IPS-11a (cell line): ENCODE results near the gene SIRT2.
A peak's percentile ranks its signal among the peaks of the same experiment; 100 is the strongest.
"Not testable (repeated sequence)": the region's sequence is repeated elsewhere in the genome, so short reads cannot be mapped to it uniquely, and the experiment has no call there.

Experiments used
- H3K4me3 ChIP-seq: one replicate; pipeline ENCODE4 v1.5.1; 2013; ENCODE audit warnings: low read depth, low read length, control low read depth

The SIRT2 gene

GRCh38 chr19:38869160-38869835 is 30.1 kb downstream of the SIRT2 start:
- peak overlapping the region; percentile 37 for H3K4me3 ChIP-seq

- H3K4me3 ChIP-seq: no peak overlapping the region
Observed at GRCh38 chr19:38868551-38868950, 30.9 kb downstream of the SIRT2 start.

DNA sequence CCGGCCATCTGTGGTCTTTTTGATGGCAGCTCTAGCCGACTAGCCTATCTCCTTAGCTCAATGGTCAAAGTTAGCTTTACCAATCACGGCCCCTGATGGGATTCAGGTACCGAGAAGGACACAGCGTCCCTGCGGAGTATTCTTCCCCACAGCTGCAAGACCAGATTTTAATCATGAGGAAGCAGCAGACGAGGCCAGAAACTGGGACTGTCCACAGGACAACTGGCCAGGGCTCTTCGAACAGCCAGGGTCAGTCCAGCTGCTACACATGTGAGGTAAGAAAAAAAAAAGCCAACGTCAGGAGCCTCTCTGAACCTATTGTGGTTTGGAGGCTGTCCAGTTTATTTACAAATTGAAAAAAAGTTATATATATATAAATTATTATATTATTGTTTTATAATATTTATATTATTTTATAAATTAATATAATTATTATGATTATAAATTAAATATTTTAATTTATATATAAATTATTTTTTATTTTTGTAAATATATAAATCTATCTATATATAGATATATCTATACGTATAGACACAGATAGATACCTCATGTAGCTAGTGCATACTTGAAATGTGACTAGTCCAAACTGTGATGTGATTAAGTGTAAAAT is 32.1 kb downstream of the SIRT2 start:
- no peak overlapping the region for H3K4me3 ChIP-seq

GRCh38 chr19:38862321-38863059 is 36.9 kb downstream of the SIRT2 start:
- no peak overlapping the region for H3K4me3 ChIP-seq

DNA sequence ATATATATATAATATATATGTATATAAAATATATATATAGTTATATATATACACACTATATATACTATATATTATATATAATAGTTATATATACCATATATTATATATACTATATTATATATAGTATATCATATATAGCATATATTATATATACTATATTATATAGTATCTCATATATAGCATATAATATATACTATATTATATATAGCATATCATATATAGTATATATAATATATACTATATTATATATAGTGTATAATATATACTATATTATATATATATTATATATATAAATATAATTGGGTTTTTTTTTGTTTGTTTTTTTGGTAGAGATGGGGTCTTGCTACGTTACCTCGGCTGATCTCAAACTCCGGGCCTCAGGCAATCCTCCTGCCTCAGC is 38.0 kb downstream of the SIRT2 start:
- H3K4me3 ChIP-seq: no peak overlapping the region

- not testable (repeated sequence) for H3K4me3 ChIP-seq
Observed at GRCh38 chr19:38859631-38860204, 39.7 kb downstream of the SIRT2 start.

DNA sequence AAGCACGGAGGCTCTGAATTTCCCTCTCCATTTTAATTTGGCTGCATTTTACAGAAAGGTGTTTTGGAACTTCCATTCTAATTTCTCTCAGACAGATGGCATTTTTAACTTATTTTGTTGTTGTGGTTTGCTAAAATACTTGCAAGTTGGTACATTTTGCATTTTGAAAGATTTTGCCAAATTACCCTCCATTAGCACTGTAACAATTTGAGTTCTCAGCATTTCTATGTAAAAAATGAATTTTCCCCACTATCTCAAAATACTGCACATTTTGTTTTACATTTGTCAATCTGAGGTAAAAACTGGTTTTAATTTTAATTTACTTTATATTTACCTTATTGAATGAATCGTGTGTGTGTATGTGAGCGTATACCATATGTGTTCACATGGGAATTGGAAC is 42.6 kb downstream of the SIRT2 start:
- H3K4me3 ChIP-seq: no peak overlapping the region

DNA sequence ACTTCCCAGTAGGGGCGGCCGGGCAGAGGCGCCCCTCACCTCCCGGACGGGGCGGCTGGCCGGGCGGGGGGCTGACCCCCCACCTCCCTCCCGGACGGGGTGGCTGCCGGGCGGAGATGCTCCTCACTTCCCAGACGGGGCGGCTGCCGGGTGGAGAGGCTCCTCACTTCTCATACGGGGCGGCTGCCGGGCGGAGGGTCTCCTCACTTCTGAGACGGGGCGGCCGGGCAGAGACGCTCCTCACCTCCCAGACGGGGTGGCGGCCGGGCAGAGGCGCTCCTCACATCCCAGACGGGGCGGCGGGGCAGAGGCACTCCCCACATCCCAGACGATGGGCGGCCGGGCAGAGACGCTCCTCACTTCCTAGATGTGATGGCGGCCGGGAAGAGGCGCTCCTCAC is 43.7 kb downstream of the SIRT2 start:
- not testable (repeated sequence) for H3K4me3 ChIP-seq

- H3K4me3 ChIP-seq: not testable (repeated sequence)
Observed at GRCh38 chr19:38854961-38855360, 44.5 kb downstream of the SIRT2 start.

DNA sequence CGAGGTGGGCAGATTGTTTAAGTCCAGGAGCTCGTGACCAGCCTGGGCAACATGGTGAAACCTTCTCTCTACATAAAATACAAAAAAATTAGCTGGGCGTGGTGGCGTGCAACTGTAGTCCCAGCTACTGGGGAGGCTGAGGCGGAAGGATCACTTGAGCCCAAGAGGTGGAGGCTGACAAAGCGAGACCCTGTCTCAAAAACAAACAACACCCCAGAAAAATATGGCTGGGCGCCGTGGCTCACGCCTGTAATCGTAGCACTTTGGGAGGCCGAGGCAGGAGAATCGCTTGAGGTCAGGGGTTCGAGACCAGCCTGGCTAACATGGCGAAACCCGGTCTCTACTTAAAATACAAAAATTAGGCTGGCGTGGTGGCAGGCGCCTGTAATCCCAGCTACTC is 46.2 kb downstream of the SIRT2 start:
- H3K4me3 ChIP-seq: no peak overlapping the region

DNA sequence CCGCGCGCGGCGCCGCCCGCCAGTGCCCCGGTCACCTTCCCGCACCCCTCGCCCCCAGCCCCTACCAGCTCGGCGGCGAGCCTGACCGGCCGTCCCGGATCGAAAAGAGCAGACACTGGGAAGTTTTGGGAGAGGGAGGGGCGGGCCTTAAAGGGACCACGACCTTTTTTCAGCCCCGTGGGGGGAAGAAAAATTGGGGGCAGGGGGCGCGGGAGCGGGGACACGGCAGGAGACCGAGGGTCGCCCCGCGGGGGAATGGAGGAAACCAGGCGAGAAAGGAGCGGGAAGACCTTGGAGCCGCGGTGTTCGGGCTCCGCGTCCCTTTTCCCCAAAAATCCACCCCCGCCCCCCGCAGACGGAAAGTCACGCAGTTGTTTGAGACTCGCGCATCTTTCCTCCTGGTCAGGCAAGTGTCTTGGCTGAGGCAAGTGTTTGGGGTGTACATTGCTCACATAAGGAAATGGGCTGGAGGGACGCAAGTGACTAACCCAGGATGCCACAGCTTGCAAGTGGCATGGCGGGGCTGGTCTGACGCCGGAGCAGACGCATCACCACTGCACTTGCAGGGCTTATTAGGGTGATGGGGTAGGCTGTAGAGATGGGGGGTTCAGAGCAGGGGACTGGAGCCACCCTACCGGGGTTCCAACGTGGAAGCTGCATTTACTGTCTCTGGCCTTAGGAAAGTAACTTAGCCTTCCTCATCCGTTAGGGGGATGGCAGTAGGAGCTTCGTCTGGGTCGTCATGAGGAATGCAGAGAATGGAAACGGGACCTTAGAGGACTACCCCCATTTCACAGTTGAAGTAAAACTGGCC is 47.0 kb downstream of the SIRT2 start:
- H3K4me3 ChIP-seq: peak overlapping the region; percentile 73

GRCh38 chr19:38851622-38852230 is 47.7 kb downstream of the SIRT2 start:
- H3K4me3 ChIP-seq: peak overlapping the region; percentile 73

DNA sequence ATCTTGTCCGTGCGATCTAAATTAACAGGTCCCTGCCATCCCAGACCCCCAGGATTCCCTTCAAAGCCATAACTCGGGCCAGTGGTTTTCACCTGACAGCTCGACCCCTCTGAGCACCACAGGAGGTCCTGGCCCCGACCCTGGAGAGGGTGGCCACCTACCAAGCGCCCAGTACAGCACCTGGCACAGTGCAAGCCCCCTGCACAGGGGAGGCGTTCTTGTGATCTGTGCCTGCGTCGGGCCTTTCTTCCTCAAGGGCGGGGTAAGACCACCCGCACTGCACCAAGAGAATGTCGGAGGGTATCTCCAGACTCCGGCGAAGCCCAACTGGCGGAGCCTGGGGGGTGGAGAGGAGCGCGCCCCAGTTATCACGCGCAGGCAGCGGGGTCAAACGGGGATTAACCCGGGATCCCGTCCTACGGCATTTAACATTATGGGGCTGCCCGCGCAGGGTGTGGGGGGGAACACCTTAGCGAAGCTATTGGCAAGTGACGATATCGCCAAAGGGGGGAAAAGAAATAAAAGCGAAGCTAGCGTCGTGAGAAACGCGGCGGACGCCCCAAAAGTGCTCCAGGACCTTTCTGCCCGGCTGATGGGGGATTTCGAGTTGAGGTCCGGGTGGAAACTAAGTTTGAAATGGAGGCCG is 48.3 kb downstream of the SIRT2 start:
- peak overlapping the region; percentile 62 for H3K4me3 ChIP-seq

GRCh38 chr19:38850436-38850975 is 48.9 kb downstream of the SIRT2 start:
- H3K4me3 ChIP-seq: peak overlapping the region; percentile 62

DNA sequence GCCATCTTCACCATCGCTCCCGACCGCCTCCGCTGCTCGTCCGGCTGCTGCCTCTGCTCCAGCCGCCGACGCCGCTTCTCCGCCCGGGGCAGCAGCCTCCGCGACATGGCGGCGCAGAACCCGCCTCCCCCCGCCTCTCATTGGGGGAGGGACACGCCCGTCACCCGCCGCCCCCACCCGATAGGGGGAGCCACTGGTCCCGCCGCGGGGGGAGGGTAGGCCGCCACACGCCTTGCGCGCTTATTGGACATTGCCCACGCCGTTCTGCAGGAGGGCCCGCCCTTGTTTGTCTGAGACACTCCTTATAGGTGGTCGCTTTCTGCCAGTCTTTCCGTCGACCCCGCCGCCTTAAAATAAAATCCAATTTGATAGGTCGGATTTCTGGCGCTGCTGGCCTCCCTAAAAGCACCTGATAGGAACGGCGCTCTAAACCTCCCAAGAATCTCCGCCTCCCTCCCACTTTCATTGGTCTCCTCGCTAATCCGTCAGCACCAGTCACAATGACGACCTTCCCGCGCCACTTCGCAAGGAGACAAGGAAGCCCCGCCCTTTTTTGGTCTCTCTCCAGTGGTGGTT is 49.5 kb downstream of the SIRT2 start, which contains the start of gene HNRNPL:
TSS of gene HNRNPL (minus strand) at position 127 of the 576 bp plus-strand sequence. CDS start at position 107, 20 bp downstream.
- H3K4me3 ChIP-seq: peak within 1 kb of the TSS; percentile 93

DNA sequence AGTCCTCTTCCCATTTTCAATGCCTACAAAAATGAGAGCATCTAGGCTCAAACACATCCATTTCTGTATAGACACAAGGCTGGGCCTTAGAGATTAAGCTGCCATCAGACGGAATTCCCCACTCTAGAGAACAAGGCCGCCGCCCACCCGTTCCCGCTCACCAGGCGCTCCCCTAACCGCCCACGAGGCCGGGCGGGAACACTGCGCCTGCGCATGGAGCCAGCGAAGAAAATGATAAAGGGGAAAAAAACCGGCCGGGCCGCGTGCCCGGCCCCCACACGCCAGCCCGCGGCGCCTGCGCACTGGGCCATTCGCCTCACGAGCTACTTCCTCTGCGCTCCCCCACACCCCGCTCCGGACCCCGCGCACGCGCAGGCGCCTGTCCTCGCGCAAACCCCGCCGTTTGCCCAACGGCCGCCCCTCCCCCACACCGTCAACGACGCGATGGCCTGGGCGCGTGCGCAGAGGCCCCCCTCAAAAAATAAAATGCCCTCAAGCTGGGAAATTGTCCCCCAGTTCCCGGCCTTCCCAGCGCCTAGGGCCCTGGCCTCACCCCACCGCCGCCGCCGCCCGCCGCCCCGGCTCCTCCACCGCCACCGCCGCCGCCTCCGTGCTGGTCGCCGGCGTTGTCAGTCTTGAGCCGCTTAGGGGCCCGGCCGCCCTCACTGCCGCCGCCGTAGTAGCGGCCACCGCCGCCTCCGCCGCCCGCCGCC is 50.1 kb downstream of the SIRT2 start:
- H3K4me3 ChIP-seq: peak overlapping the region; percentile 93

- H3K4me3 ChIP-seq: peak overlapping the region; percentile 93
Observed at GRCh38 chr19:38848299-38849146, 50.9 kb downstream of the SIRT2 start.

DNA sequence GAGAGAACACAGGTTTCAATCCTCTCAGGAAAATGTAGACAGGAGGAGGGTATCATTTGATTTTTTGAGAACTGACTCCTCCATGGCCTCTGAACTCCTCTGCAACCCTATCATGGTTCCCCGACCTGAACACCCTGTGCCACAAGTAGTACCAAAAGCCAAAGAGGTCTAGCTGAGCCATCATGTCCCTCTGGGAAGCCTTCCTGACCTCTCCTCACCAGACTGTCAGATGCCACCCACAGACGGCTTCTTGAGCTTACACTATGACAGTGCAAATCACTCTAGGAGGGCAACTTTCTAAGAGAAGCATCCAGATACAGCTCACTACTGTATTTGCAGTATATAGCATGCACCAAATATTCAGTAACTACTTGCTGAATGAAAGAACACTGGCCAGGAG is 53.3 kb downstream of the SIRT2 start:
- no peak overlapping the region for H3K4me3 ChIP-seq
